ENCODE data around the gene MYL7.

Gene MYL7

GRCh38 chr7:44112997-44113763 is 28.0 kb downstream of the MYL7 start:
- H3K23ac ChIP-seq (ENCODE audit: low read depth, low read length, poor library complexity) = peak overlapping the region; percentile 65
- H3K36me3 ChIP-seq (replicated peaks in 1 of 2; ENCODE audit: control insufficient read depth in 2 of 2, insufficient read depth in 2 of 2, low read length in 2 of 2) = peaks cover 66 to 69% of the 10 kb centered on the region in 2 donors

GRCh38 chr7:44112231-44112996 is 28.7 kb downstream of the MYL7 start:
- Histone ChIP-seq H2BK12ac (ENCODE audit: low read length) (peak overlapping the region; percentile 73), H3K4me3 (ENCODE audit: low read length in 2 of 2) (no peak overlapping the region), H3K4me1 (ENCODE audit: control insufficient read depth in 2 of 2, insufficient read depth in 1 of 2, low read depth in 1 of 2, low read length in 2 of 2) (no peaks in the 10 kb centered on the region), H3K9ac (ENCODE audit: low read depth, low read length, poor library complexity) (peak overlapping the region; percentile 21), H3K14ac (ENCODE audit: low read length) (no peak overlapping the region), H2AK5ac (ENCODE audit: low read depth, low read length) (peak overlapping the region; percentile 1), H2BK120ac (ENCODE audit: low read depth, low read length) (peak overlapping the region; percentile 81), H3K4me2 (ENCODE audit: insufficient read depth, low read length, poor library complexity, severe bottlenecking) (no peak overlapping the region), H3K18ac (ENCODE audit: low read length) (no peak overlapping the region), H3K9me3 (replicated peaks in 1 of 2; ENCODE audit: control insufficient read depth in 2 of 2, insufficient read depth in 1 of 2, low read depth in 1 of 2, low read length in 2 of 2) (peaks cover 0 to 2% of the 10 kb centered on the region in 2 donors), H3K27me3 (ENCODE audit: control insufficient read depth in 3 of 3, insufficient read depth in 3 of 3, low read depth in 1 of 3, low read length in 3 of 3) (no peaks in the 10 kb centered on the region), H2BK15ac (ENCODE audit: low read length) (no peak overlapping the region), H2AFZ (ENCODE audit: low read length) (no peak overlapping the region), H3K27ac (replicated peaks; ENCODE audit: low read length) (no peak overlapping the region), H4K91ac (ENCODE audit: low read depth, low read length, poor library complexity) (no peak overlapping the region), H2BK5ac (ENCODE audit: low read length) (no peak overlapping the region), H3K79me1 (ENCODE audit: low read depth, low read length) (peaks cover 3% of the 10 kb centered on the region), H3K23ac (ENCODE audit: low read depth, low read length, poor library complexity) (peak overlapping the region; percentile 80), H4K8ac (ENCODE audit: low read depth, low read length) (no peak overlapping the region), H3K4ac (ENCODE audit: low read length) (no peak overlapping the region), H3K36me3 (replicated peaks in 1 of 2; ENCODE audit: control insufficient read depth in 2 of 2, insufficient read depth in 2 of 2, low read length in 2 of 2) (peaks cover 58 to 65% of the 10 kb centered on the region in 2 donors)
- no CpG with 5 or more reads among the region's 41 CpGs for WGBS, 2 donors (ENCODE audit: extremely low coverage in 2 of 2, insufficient read length in 2 of 2, insufficient replicate concordance in 1 of 2)
- DNase-seq (ENCODE audit: low spot score) = no peak

More at GRCh38 chr7:44112997-44113763, 28.0 kb downstream of the MYL7 start:
- Histone ChIP-seq H3K18ac (ENCODE audit: low read length) (no peak overlapping the region), H3K27ac (replicated peaks; ENCODE audit: low read length) (no peak overlapping the region), H2BK12ac (ENCODE audit: low read length) (peak overlapping the region; percentile 58), H3K4ac (ENCODE audit: low read length) (no peak overlapping the region), H3K9me3 (replicated peaks in 1 of 2; ENCODE audit: control insufficient read depth in 2 of 2, insufficient read depth in 1 of 2, low read depth in 1 of 2, low read length in 2 of 2) (peaks cover 0 to 2% of the 10 kb centered on the region in 2 donors), H3K14ac (ENCODE audit: low read length) (no peak overlapping the region), H3K4me1 (ENCODE audit: control insufficient read depth in 2 of 2, insufficient read depth in 1 of 2, low read depth in 1 of 2, low read length in 2 of 2) (no peaks in the 10 kb centered on the region), H2BK5ac (ENCODE audit: low read length) (no peak overlapping the region), H2BK15ac (ENCODE audit: low read length) (no peak overlapping the region), H3K27me3 (ENCODE audit: control insufficient read depth in 3 of 3, insufficient read depth in 3 of 3, low read depth in 1 of 3, low read length in 3 of 3) (no peaks in the 10 kb centered on the region), H4K8ac (ENCODE audit: low read depth, low read length) (no peak overlapping the region), H2AFZ (ENCODE audit: low read length) (no peak overlapping the region), H3K4me2 (ENCODE audit: insufficient read depth, low read length, poor library complexity, severe bottlenecking) (no peak overlapping the region), H3K79me1 (ENCODE audit: low read depth, low read length) (peaks cover 5% of the 10 kb centered on the region), H3K9ac (ENCODE audit: low read depth, low read length, poor library complexity) (no peak overlapping the region), H2AK5ac (ENCODE audit: low read depth, low read length) (peak overlapping the region; percentile 1), H4K91ac (ENCODE audit: low read depth, low read length, poor library complexity) (no peak overlapping the region), H3K4me3 (ENCODE audit: low read length in 2 of 2) (peak overlapping the region in 1 of 2 donors; percentile 63), H2BK120ac (ENCODE audit: low read depth, low read length) (no peak overlapping the region)
- no peak for DNase-seq (ENCODE audit: low spot score)
- no CpG with 5 or more reads among the region's 34 CpGs for WGBS, 2 donors (ENCODE audit: extremely low coverage in 2 of 2, insufficient read length in 2 of 2, insufficient replicate concordance in 1 of 2)

GRCh38 chr7:44111761-44112160 is 29.4 kb downstream of the MYL7 start:
- Histone ChIP-seq H2BK5ac (ENCODE audit: low read length) (no peak overlapping the region), H3K14ac (ENCODE audit: low read length) (no peak overlapping the region), H2AK5ac (ENCODE audit: low read depth, low read length) (peak overlapping the region; percentile 14), H3K4me2 (ENCODE audit: insufficient read depth, low read length, poor library complexity, severe bottlenecking) (no peak overlapping the region), H2AFZ (ENCODE audit: low read length) (no peak overlapping the region), H3K4ac (ENCODE audit: low read length) (no peak overlapping the region), H3K18ac (ENCODE audit: low read length) (peak overlapping the region; percentile 31), H3K4me3 (ENCODE audit: low read length in 2 of 2) (peak overlapping the region in 1 of 2 donors; percentile 66), H3K9me3 (replicated peaks in 1 of 2; ENCODE audit: control insufficient read depth in 2 of 2, insufficient read depth in 1 of 2, low read depth in 1 of 2, low read length in 2 of 2) (peaks cover 0 to 2% of the 10 kb centered on the region in 2 donors), H3K23ac (ENCODE audit: low read depth, low read length, poor library complexity) (no peak overlapping the region), H3K36me3 (replicated peaks in 1 of 2; ENCODE audit: control insufficient read depth in 2 of 2, insufficient read depth in 2 of 2, low read length in 2 of 2) (peaks cover 51 to 60% of the 10 kb centered on the region in 2 donors), H2BK12ac (ENCODE audit: low read length) (peak overlapping the region; percentile 14), H4K8ac (ENCODE audit: low read depth, low read length) (no peak overlapping the region), H3K79me1 (ENCODE audit: low read depth, low read length) (no peaks in the 10 kb centered on the region), H2BK120ac (ENCODE audit: low read depth, low read length) (no peak overlapping the region), H3K4me1 (ENCODE audit: control insufficient read depth in 2 of 2, insufficient read depth in 1 of 2, low read depth in 1 of 2, low read length in 2 of 2) (no peaks in the 10 kb centered on the region), H3K9ac (ENCODE audit: low read depth, low read length, poor library complexity) (no peak overlapping the region), H3K27ac (replicated peaks; ENCODE audit: low read length) (no peak overlapping the region), H3K27me3 (ENCODE audit: control insufficient read depth in 3 of 3, insufficient read depth in 3 of 3, low read depth in 1 of 3, low read length in 3 of 3) (no peaks in the 10 kb centered on the region), H4K91ac (ENCODE audit: low read depth, low read length, poor library complexity) (no peak overlapping the region), H2BK15ac (ENCODE audit: low read length) (no peak overlapping the region)
- no CpG with 5 or more reads among the region's 16 CpGs for WGBS, 2 donors (ENCODE audit: extremely low coverage in 2 of 2, insufficient read length in 2 of 2, insufficient replicate concordance in 1 of 2)
- DNase-seq (ENCODE audit: low spot score) = no peak
